Endothelial cell of umbilical vein (primary cell): ENCODE data around the gene SLC24A3. TPM values are rescaled to one million over a fixed set of nuclear protein-coding genes. Genes with fewer than 3 reads are reported as not detected.

Source experiments
- BruUV-seq: library from RNA; stranded (reverse); fragments of 400-500 nt; replicated peaks from 2 replicates; lab custom pipeline; 2021; lab: Mats Ljungman, UMichigan
- CTCF ChIA-PET: fragments of 300-600, 350-600 bp; sonication (Branson Sonifier 250); formaldehyde crosslinking; loops from one replicate; lab custom pipeline; 2021; ENCODE audit warnings: antibody characterized with exemption, inconsistent platforms; lab: Charles Lee
- POLR2A ChIA-PET: fragments of 300-600, 350-600 bp; sonication (Branson Sonifier 250); formaldehyde crosslinking; loops from one replicate; lab custom pipeline; 2021; ENCODE audit warnings: antibody characterized with exemption, inconsistent platforms; lab: Charles Lee
- DNase-seq: peaks from one replicate; pipeline ENCODE4 v3.0.0-alpha.2; 2011; ENCODE audit warnings: low read depth, low spot score
- FAIRE-seq: peaks from 2 replicates; lab custom pipeline; 2011; peaks lifted over from hg19 to GRCh38; lab: Jason Lieb, UNC
- H2AFZ ChIP-seq: 2 replicates; pipeline ENCODE4 v1.6.0; 2012; ENCODE audit warnings: low read depth, low read length, control low read depth, inconsistent platforms
- H3K27ac ChIP-seq: 2 replicates; pipeline ENCODE4 v1.5.1; 2011; ENCODE audit warnings: low read depth, mild to moderate bottlenecking, control low read depth, low read length, moderate library complexity; ENCODE audit not compliant: insufficient read depth
- H3K27me3 ChIP-seq, 2 experiments: 2 replicates each; pipeline versions ENCODE4 v1.6.0 to v1.6.1; 2011; ENCODE audit warnings: low read length in 2 of 2, mixed read lengths in 1 of 2; ENCODE audit not compliant: control insufficient read depth in 2 of 2, insufficient read depth in 2 of 2
- H3K36me3 ChIP-seq, 2 experiments: 2 replicates in 1 of 2; 3 replicates in 1 of 2; pipeline ENCODE4 v1.5.1; 2011; ENCODE audit warnings: low read length in 2 of 2, mild to moderate bottlenecking in 1 of 2, moderate library complexity in 1 of 2; ENCODE audit not compliant: control insufficient read depth in 2 of 2, insufficient read depth in 2 of 2; ENCODE audit errors: extremely low read depth in 1 of 2
- H3K4me1 ChIP-seq: 3 replicates; pipeline ENCODE4 v1.5.1; 2011; ENCODE audit warnings: mild to moderate bottlenecking, low read length; ENCODE audit not compliant: control insufficient read depth, insufficient read depth; ENCODE audit errors: extremely low read depth
- H3K4me2 ChIP-seq: 2 replicates; pipeline ENCODE4 v1.6.1; 2011; ENCODE audit warnings: low read length, control low read depth, mixed read lengths; ENCODE audit not compliant: insufficient read depth
- H3K4me3 ChIP-seq, 3 experiments: fragments of 200-600 bp in 1 of 3; sonication (generic), shearing (Covaris generic) in 1 of 3; replicated peaks in 1 of 3; 2 replicates each; pipeline ENCODE4 v1.5.1; 2011 to 2016; ENCODE audit warnings: control low read depth in 3 of 3, low read length in 3 of 3, mild to moderate bottlenecking in 2 of 3, inconsistent platforms in 1 of 3, low read depth in 1 of 3, moderate library complexity in 1 of 3; ENCODE audit not compliant: insufficient read depth in 1 of 3
- H3K79me2 ChIP-seq: 2 replicates; pipeline ENCODE4 v1.6.0; 2012; ENCODE audit warnings: low read length, inconsistent platforms; ENCODE audit not compliant: control insufficient read depth, insufficient read depth
- H3K9ac ChIP-seq: replicated peaks from 2 replicates; pipeline ENCODE3; 2011; ENCODE audit warnings: low read length, control low read depth; ENCODE audit not compliant: insufficient read depth; ENCODE audit errors: extremely low read depth
- H3K9me1 ChIP-seq: replicated peaks from 3 replicates; pipeline ENCODE4 v1.6.0; 2011; ENCODE audit warnings: mild to moderate bottlenecking, low read length; ENCODE audit not compliant: control insufficient read depth, insufficient read depth; ENCODE audit errors: extremely low read depth
- H3K9me3 ChIP-seq: replicated peaks from 2 replicates; pipeline ENCODE4 v1.5.1; 2012; ENCODE audit warnings: low read length, inconsistent platforms; ENCODE audit not compliant: control insufficient read depth, insufficient read depth
- H4K20me1 ChIP-seq: replicated peaks from 2 replicates; pipeline ENCODE3; 2011; ENCODE audit warnings: mild to moderate bottlenecking, low read length; ENCODE audit not compliant: control insufficient read depth, insufficient read depth; ENCODE audit errors: extremely low read depth
- EZH2 ChIP-seq: IDR thresholded peaks from 2 replicates; pipeline ENCODE4 v1.6.1; 2012; ENCODE audit warnings: borderline replicate concordance, low read depth, mild to moderate bottlenecking, moderate library complexity, low read length, inconsistent platforms; ENCODE audit not compliant: severe bottlenecking
- FOS ChIP-seq: IDR thresholded peaks from 2 replicates; pipeline ENCODE4 v1.6.1; 2011; ENCODE audit warnings: mild to moderate bottlenecking, low read length, moderate library complexity, borderline replicate concordance; ENCODE audit not compliant: insufficient read depth
- GATA2 ChIP-seq: IDR thresholded peaks from 2 replicates; pipeline ENCODE4 v1.7.0; 2011; ENCODE audit warnings: low read depth, mild to moderate bottlenecking, moderate library complexity, mixed read lengths, low read length; ENCODE audit not compliant: insufficient read length, insufficient read depth
- JUN ChIP-seq: IDR thresholded peaks from 2 replicates; pipeline ENCODE4 v1.6.1; 2011; ENCODE audit warnings: borderline replicate concordance, low read depth; ENCODE audit not compliant: insufficient read length, insufficient read depth
- MYC ChIP-seq: IDR thresholded peaks from one replicate; pipeline ENCODE4 v1.6.1; 2011; ENCODE audit warnings: mild to moderate bottlenecking, low read depth, low read length
- POLR2A ChIP-seq: IDR thresholded peaks from 2 replicates; pipeline ENCODE4 v1.6.1; 2012; ENCODE audit warnings: low read depth, mild to moderate bottlenecking, control low read depth, low read length
- POLR2AphosphoS5 ChIP-seq: IDR thresholded peaks from 2 replicates; pipeline ENCODE4 v1.6.1; 2012; ENCODE audit warnings: low read depth, mild to moderate bottlenecking, control low read depth, low read length, moderate library complexity; ENCODE audit not compliant: insufficient read depth
- dilution Hi-C: fragments of 300-500 bp; cut with MboI; formaldehyde crosslinking; loops from one replicate; pipeline ENCODE4 v1.15.0; 2019; ENCODE audit warnings: low sequenced_read_pairs; ENCODE audit not compliant: extremely low pct_ligation_motif_present
- intact Hi-C: fragments of 100-400 bp; cut with micrococcal nuclease; formaldehyde crosslinking; loops from one replicate; pipeline ENCODE4 v1.10.0; 2022
- polyA plus RNA-seq, 4 experiments: library from polyadenylated mRNA; depleted of rRNA in 3 of 4; stranded (reverse) in 3 of 4; unstranded in 1 of 4; fragments of >200 nt; gene quantifications; 2 replicates each; pipeline versions ENCODE4 v1.2.1 to v1.2.3, GENCODE V29; 2011 to 2012; ENCODE audit warnings: missing spikeins in 1 of 4
- total RNA-seq: library from RNA; stranded (reverse); gene quantifications from 2 replicates; pipeline ENCODE4 v1.2.3, GENCODE V29; 2021
- TF ChIP-seq, protein P1 (sequence below): IDR thresholded peaks from 2 replicates; pipeline ENCODE4 v1.6.1; 2011; ENCODE audit not compliant: insufficient read depth, insufficient read length
- TF ChIP-seq, protein P2 (sequence below), 2 donors: IDR thresholded peaks; 1 replicate in 1 of 2; 2 replicates in 1 of 2; pipeline ENCODE4 v1.5.1; 2011; ENCODE audit warnings: low read length in 2 of 2, mild to moderate bottlenecking in 2 of 2, moderate library complexity in 2 of 2, control low read depth in 1 of 2, inconsistent platforms in 1 of 2, low read depth in 1 of 2; ENCODE audit not compliant: insufficient read depth in 1 of 2; ENCODE audit errors: extremely low read depth in 1 of 2

SLC24A3 gene
- total and polyA plus RNA-seq, 2 donors (not counting 3 experiments of a cell fraction or from before 2014, with no cell fraction given): not detected

DNA sequence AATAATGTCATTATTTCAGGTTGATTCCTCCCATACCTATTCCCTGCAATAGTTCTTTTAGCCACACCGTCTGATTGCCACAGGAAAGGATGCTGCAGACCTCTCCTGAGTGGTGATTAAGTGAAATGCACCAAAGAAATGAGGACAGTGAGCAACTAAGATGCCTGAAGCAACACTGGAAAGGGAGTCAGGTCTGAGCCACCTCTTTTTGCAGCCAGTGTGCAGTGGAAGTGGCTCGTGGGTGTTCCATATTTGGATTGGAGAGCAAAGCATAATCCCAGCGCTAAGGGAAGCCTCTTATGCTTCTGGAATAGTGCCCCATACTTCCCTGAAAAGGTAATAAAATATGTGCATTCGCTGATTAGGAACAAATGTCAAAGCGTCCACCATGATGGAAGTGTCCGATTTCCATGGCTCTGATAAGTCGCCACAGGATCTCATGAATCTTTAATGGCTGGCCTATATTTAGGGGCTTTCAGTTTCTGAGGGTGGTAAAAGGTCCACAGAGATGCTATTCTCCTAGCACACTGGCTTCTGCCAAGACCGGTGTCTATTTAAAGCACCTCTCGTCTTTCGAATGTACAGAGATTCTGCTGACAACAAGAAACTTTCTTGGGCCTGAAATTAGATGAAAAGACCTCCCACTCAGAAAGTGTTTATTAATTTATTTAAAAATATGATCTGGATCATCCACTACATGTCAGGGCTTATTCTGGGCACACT is 253.9 kb downstream of the SLC24A3 start:
- dilution Hi-C loops (no loop called here), intact Hi-C loops (no loop called here)
- no peaks in the 10 kb centered on the region for H3K9me1 ChIP-seq
- H3K27me3 ChIP-seq: no peaks in the 10 kb centered on the region
- no peak for TF ChIP-seq POLR2A
- no peak for TF ChIP-seq POLR2AphosphoS5
- no peak for TF ChIP-seq JUN
- TF ChIP-seq GATA2: no peak
- H3K36me3 ChIP-seq: no peaks in the 10 kb centered on the region
- no peak for FAIRE-seq
- no peak overlapping the region for H3K9ac ChIP-seq
- no peak for DNase-seq
- POLR2A ChIA-PET: no interaction called here
- no peak overlapping the region for H2AFZ ChIP-seq
- no TSS peak for BruUV-seq
- no peaks in the 10 kb centered on the region for H4K20me1 ChIP-seq
- no peak overlapping the region for H3K4me2 ChIP-seq
- no peak overlapping the region for H3K27ac ChIP-seq
- no peaks in the 10 kb centered on the region for H3K4me1 ChIP-seq
- no peaks in the 10 kb centered on the region for H3K79me2 ChIP-seq
- no peaks in the 10 kb centered on the region for H3K9me3 ChIP-seq
- CTCF ChIA-PET: no interaction called here
- no peak overlapping the region for H3K4me3 ChIP-seq

DNA sequence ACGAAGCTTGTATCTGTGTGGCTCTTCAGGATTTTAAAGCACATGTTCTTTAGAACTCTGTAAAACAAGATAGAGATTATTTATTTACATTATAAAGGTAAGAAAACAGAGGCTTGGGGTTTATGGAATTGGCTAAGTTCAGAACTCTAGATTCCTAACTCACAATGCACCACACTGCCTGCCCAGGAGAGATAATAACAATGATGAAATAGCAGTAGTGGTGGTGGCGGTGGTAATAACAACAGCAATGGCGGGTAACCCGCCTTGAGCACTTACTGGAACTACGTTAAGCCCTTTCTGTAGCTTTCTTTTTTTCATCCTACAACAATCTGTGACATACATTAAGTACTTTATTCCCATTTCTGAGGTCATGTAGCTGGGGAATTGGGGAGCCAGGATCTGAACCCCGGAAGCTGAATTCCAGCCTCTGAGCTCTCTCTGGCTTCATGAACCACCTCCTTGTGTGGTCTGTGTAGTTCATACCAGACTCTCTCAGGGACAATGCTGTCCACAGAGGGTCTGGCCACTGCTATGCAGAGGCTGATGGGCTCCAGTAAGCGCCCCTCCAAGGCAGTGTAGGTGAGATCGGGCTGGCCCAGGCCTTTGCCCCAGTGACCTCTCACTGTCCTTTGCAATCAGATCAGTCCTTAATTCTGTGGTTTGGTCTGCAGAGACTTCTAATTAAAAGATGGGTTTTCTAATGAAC is 260.9 kb downstream of the SLC24A3 start:
- no peaks in the 10 kb centered on the region for H3K9me3 ChIP-seq
- TF ChIP-seq JUN (no peak), POLR2A (no peak), MYC (no peak), GATA2 (no peak), POLR2AphosphoS5 (no peak), EZH2 (no peak), FOS (no peak)
- TF ChIP-seq, protein P1, sequence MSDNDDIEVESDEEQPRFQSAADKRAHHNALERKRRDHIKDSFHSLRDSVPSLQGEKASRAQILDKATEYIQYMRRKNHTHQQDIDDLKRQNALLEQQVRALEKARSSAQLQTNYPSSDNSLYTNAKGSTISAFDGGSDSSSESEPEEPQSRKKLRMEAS: no peak
- TF ChIP-seq, protein P2, sequence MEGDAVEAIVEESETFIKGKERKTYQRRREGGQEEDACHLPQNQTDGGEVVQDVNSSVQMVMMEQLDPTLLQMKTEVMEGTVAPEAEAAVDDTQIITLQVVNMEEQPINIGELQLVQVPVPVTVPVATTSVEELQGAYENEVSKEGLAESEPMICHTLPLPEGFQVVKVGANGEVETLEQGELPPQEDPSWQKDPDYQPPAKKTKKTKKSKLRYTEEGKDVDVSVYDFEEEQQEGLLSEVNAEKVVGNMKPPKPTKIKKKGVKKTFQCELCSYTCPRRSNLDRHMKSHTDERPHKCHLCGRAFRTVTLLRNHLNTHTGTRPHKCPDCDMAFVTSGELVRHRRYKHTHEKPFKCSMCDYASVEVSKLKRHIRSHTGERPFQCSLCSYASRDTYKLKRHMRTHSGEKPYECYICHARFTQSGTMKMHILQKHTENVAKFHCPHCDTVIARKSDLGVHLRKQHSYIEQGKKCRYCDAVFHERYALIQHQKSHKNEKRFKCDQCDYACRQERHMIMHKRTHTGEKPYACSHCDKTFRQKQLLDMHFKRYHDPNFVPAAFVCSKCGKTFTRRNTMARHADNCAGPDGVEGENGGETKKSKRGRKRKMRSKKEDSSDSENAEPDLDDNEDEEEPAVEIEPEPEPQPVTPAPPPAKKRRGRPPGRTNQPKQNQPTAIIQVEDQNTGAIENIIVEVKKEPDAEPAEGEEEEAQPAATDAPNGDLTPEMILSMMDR (IDR thresholded peaks at IDR 0.05; ENCODE audit: extremely low read depth in 1 of 2, insufficient read depth in 1 of 2, low read depth in 1 of 2, low read length in 2 of 2): no peak
- H3K27me3 ChIP-seq: no peaks in the 10 kb centered on the region
- no peak overlapping the region for H3K9ac ChIP-seq
- H4K20me1 ChIP-seq: no peaks in the 10 kb centered on the region
- H2AFZ ChIP-seq: no peak overlapping the region
- H3K79me2 ChIP-seq: no peaks in the 10 kb centered on the region
- H3K4me2 ChIP-seq: no peak overlapping the region
- H3K36me3 ChIP-seq: no peaks in the 10 kb centered on the region
- H3K9me1 ChIP-seq: no peaks in the 10 kb centered on the region
- no peak for FAIRE-seq
- CTCF ChIA-PET: no interaction called here
- no peak overlapping the region for H3K4me3 ChIP-seq
- H3K4me1 ChIP-seq: no peaks in the 10 kb centered on the region
- BruUV-seq: no TSS peak
- dilution Hi-C loops: no loop called here
- DNase-seq: no peak
- POLR2A ChIA-PET: no interaction called here
- H3K27ac ChIP-seq: no peak overlapping the region
- intact Hi-C loops: no loop called here
